ENCODE results near the gene SCAI.
"Not testable (repeated sequence)": the region's sequence is repeated elsewhere in the genome, so short reads cannot be mapped to it uniquely, and the experiment has no call there.

The SCAI gene

DNA sequence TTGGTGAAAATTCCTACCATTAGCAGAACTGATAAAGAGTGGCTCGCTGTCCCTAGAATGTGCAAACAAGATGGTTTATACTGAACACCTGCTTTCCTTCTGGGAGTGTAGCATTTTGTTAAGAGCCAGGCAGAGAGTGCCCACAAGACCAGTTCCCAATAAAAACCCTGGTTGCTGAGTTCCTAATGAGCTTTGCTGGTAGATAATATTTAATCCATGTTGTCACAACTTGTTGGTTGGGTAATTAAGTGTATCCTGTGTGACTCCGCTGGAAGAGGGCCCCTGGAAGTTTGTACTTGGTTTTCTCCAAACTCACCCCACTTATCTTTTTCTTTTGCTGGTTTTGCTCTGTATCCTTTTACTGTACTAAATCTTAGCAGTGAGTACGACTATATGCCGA lies 162.9 kb downstream of the SCAI start:
- H3K4me3 ChIP-seq (ENCODE audit: low read depth, low read length) = no peak overlapping the region
- TF ChIP-seq, protein P1, sequence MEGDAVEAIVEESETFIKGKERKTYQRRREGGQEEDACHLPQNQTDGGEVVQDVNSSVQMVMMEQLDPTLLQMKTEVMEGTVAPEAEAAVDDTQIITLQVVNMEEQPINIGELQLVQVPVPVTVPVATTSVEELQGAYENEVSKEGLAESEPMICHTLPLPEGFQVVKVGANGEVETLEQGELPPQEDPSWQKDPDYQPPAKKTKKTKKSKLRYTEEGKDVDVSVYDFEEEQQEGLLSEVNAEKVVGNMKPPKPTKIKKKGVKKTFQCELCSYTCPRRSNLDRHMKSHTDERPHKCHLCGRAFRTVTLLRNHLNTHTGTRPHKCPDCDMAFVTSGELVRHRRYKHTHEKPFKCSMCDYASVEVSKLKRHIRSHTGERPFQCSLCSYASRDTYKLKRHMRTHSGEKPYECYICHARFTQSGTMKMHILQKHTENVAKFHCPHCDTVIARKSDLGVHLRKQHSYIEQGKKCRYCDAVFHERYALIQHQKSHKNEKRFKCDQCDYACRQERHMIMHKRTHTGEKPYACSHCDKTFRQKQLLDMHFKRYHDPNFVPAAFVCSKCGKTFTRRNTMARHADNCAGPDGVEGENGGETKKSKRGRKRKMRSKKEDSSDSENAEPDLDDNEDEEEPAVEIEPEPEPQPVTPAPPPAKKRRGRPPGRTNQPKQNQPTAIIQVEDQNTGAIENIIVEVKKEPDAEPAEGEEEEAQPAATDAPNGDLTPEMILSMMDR (IDR thresholded peaks at IDR 0.05; ENCODE audit: low read depth, low read length) = no peak
- in situ Hi-C loops (cut with HindIII; ENCODE audit: low sequenced_read_pairs) = no loop called here
- DNase-seq (ENCODE audit: low read depth, low spot score) = no peak

- TF ChIP-seq, protein P1 (IDR thresholded peaks at IDR 0.05; ENCODE audit: low read depth, low read length) = no peak
- in situ Hi-C loops (cut with HindIII; ENCODE audit: low sequenced_read_pairs) = no loop called here
- no peak overlapping the region for H3K4me3 ChIP-seq (ENCODE audit: low read depth, low read length)
- DNase-seq (ENCODE audit: low read depth, low spot score) = peak; percentile 23
These were observed 168.2 kb downstream of the SCAI start for GRCh38 chr9:124975131-124975530.

GRCh38 chr9:124973807-124974206 lies 169.5 kb downstream of the SCAI start:
- TF ChIP-seq, protein P1 (IDR thresholded peaks at IDR 0.05; ENCODE audit: low read depth, low read length) = no peak
- in situ Hi-C loops (cut with HindIII; ENCODE audit: low sequenced_read_pairs) = no loop called here
- H3K4me3 ChIP-seq (ENCODE audit: low read depth, low read length) = no peak overlapping the region
- no peak for DNase-seq (ENCODE audit: low read depth, low spot score)

DNA sequence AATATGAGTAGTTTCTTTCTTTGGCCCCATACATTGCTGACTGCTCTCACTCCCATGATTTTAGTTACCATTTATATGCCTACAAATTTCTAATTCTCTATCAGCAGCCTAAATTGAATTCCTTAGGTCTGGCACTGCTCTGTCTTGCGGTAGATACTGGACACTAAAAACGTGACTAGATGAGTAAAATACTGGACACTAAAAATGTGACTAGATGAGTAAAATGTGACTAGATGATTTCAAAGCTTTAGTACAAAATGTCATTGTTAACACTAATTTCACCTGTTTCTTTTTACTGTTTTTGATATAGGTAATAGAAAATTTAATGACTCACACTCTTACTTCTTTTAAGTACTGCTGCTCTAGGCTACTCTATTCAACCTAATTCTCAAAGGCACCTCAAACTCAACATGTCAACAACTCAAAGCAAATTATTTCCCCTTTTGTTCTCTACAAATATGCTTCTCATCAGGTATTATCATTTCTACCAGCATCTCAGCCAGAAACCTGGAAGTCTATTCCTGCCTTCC lies 171.0 kb downstream of the SCAI start:
- TF ChIP-seq, protein P1 (IDR thresholded peaks at IDR 0.05; ENCODE audit: low read depth, low read length) = no peak
- DNase-seq (ENCODE audit: low read depth, low spot score) = no peak
- in situ Hi-C loops (cut with HindIII; ENCODE audit: low sequenced_read_pairs) = no loop called here
- no peak overlapping the region for H3K4me3 ChIP-seq (ENCODE audit: low read depth, low read length)

DNA sequence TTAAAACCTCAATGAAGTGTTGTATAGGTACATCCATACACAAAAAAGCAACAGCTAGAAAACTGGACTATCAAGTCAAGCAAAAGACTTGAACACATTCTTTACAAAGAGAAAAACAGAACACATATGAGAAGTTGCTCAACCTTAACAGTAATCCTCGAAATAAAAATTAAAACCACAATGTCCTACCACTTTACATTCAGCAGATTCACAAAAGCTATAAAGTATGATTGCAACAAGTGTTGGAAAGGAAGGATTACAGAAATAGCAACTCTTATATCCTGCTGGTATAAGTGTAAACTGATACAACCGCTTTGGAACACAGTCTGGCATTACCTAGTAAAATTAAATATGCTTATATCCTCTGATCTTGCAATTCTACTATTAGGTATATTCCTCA lies 173.9 kb downstream of the SCAI start:
- in situ Hi-C loops (cut with HindIII; ENCODE audit: low sequenced_read_pairs) = no loop called here
- TF ChIP-seq, protein P1 (IDR thresholded peaks at IDR 0.05; ENCODE audit: low read depth, low read length) = no peak
- no peak for DNase-seq (ENCODE audit: low read depth, low spot score)
- H3K4me3 ChIP-seq (ENCODE audit: low read depth, low read length) = no peak overlapping the region

GRCh38 chr9:124968238-124968637 lies 175.1 kb downstream of the SCAI start:
- in situ Hi-C loops (cut with HindIII; ENCODE audit: low sequenced_read_pairs) = no loop called here
- no peak for DNase-seq (ENCODE audit: low read depth, low spot score)
- H3K4me3 ChIP-seq (ENCODE audit: low read depth, low read length) = no peak overlapping the region
- TF ChIP-seq, protein P1 (IDR thresholded peaks at IDR 0.05; ENCODE audit: low read depth, low read length) = no peak

GRCh38 chr9:124965775-124966568 lies 177.4 kb downstream of the SCAI start:
- DNase-seq (ENCODE audit: low read depth, low spot score); H3K4me3 ChIP-seq (ENCODE audit: low read depth, low read length); in situ Hi-C loops (cut with HindIII; ENCODE audit: low sequenced_read_pairs): not testable (repeated sequence)
